GM13976 (cell line): ENCODE results near the gene PIP4K2A.

Experiments used
- DNase-seq: peaks from one replicate; pipeline ENCODE4 v3.0.0; 2012; ENCODE audit warnings: low spot score
- in situ Hi-C: fragments of 300-500 bp; cut with MboI; formaldehyde crosslinking; loops from one replicate; pipeline ENCODE4 v1.12.0; 2022; ENCODE audit warnings: low sequenced_read_pairs, mixed read lengths, inconsistent platforms; ENCODE audit not compliant: unreplicated experiment
- TF ChIP-seq, protein P1 (sequence below): IDR thresholded peaks from 2 replicates; pipeline ENCODE4 v1.5.1; 2012; ENCODE audit warnings: borderline replicate concordance, mild to moderate bottlenecking; ENCODE audit not compliant: insufficient read depth; ENCODE audit errors: extremely low read depth, missing control alignments, control extremely low read depth

The PIP4K2A gene

DNA sequence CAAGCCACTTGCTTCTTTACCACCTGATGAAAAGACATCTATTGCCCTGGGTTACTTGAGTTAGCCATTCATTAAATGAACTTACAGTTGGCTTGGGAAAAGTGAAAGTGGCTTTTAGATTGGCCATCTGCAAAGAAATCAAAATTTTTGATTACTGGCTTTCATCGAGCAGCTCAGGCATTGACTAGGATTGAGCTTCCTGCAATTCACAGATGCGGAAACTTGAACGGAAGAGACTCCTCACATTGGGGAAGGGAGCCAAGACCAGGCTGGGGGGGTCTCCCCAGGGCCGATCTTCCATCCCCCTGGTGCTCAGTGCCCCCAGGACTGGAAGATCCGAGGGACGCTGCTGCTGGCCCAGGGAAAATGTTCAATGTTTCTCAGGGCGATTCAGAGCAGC lies 145.4 kb downstream of the PIP4K2A start:
- no peak for DNase-seq
- in situ Hi-C loops, result loop anchor here (25.0 kb wide), 1 partner anchor 582 kb away; no protein-coding TSS in a partner anchor
- TF ChIP-seq, protein P1, sequence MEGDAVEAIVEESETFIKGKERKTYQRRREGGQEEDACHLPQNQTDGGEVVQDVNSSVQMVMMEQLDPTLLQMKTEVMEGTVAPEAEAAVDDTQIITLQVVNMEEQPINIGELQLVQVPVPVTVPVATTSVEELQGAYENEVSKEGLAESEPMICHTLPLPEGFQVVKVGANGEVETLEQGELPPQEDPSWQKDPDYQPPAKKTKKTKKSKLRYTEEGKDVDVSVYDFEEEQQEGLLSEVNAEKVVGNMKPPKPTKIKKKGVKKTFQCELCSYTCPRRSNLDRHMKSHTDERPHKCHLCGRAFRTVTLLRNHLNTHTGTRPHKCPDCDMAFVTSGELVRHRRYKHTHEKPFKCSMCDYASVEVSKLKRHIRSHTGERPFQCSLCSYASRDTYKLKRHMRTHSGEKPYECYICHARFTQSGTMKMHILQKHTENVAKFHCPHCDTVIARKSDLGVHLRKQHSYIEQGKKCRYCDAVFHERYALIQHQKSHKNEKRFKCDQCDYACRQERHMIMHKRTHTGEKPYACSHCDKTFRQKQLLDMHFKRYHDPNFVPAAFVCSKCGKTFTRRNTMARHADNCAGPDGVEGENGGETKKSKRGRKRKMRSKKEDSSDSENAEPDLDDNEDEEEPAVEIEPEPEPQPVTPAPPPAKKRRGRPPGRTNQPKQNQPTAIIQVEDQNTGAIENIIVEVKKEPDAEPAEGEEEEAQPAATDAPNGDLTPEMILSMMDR, result no peak

DNA sequence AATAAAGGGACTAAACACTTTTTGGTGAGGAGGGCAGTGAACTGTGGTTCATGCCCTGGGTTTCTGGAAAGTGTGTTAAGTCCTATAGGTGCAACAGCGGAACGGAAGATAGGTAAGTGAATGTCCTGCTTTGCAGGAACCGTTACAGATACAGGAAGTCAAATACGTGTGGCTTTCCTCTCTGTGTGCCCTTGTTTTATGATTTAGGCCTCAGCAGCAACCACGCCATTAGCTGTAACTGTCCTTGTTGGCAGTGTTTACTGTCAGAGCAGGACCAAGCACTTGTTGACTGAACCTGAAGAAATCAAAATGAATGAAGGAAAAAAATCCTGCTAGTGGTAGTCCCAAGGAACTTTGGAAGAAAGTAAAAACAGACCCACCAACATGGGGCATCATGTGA lies 150.3 kb downstream of the PIP4K2A start:
- in situ Hi-C loops, result loop anchor here (25.0 kb wide), 1 partner anchor 577 kb away; no protein-coding TSS in a partner anchor

DNA sequence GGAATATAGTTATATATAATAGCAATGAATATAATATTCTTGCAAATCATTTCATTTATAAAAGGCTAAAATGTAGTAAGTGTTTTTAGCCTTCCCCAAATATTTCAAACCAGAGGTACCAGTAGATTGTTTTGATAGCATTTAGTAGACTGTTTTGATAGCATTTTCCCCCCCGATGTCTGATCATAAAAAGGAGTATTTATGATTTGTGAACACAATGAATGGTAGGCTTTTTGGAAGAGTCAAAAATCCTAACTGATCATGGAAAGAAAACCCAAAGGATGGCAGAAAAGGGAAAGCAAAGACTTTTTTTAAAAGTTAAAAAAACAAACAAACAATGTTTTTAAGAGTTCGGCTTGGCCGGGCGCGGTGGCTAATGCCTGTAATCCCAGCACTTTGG lies 152.5 kb downstream of the PIP4K2A start:
- no peak for DNase-seq
- in situ Hi-C loops, result loop anchor here (25.0 kb wide), 1 partner anchor 575 kb away; no protein-coding TSS in a partner anchor
- TF ChIP-seq, protein P1, result no peak

More for the DNA sequence above, 150.3 kb downstream of the PIP4K2A start:
- TF ChIP-seq, protein P1, result no peak
- no peak for DNase-seq

DNA sequence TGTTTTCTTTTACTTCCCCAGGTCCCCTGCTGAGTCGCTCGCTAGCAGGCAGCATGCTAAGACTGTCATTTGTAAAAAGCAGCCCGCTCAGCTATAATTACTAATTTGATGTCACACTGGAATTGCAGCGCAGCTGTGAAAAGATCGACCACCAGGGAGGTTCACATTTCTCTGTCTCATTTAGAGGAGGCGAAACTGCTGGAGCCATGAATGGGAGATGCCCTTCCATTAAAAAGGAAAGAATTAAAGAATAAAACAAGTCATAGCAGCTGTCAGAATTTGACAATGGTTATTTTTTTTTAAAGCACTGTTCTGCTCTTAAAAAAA lies 153.5 kb downstream of the PIP4K2A start:
- in situ Hi-C loops, result loop anchor here (25.0 kb wide), 1 partner anchor 574 kb away; no protein-coding TSS in a partner anchor
- DNase-seq, result no peak
- TF ChIP-seq, protein P1, result no peak

DNA sequence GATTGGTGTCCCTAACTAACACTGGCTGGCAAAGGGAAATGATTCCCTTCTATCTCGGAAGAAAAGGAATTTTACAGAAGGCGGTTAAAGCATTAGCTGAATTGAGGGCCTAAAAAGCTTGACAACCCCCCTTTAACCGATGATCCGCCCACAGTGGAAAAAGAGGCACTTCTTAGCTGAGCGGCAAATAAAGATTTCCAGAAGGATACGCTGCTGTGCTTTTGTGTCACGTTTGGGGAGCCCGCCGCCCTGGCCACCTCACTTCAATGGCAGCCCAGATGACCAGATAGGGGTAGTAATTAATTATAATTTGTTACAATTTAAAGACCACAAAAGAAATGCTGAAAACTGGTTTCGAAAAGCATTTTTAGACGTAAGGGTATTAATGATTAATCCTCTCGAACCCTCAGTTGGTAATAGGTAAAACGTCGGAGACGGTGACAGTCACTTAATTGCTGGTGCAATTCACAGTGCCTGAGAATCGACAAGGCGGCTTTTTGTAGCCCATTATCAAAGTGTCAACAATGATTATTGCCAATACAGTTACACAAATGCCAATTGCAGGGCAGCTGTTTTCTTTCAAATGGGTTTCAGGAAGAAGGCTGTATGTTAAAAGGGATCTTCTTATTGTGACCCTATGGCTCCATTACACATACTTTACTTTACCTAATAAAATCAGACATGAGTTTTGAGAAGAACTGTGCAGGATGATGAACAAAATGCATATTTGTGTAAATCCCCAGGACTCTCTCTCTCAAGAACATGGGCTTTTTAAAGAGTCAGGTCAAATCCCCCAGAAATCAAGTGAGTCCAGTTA lies 154.1 kb downstream of the PIP4K2A start:
- DNase-seq, result no peak
- TF ChIP-seq, protein P1, result no peak
- in situ Hi-C loops, result loop anchor here (25.0 kb wide), 1 partner anchor 573 kb away; no protein-coding TSS in a partner anchor

DNA sequence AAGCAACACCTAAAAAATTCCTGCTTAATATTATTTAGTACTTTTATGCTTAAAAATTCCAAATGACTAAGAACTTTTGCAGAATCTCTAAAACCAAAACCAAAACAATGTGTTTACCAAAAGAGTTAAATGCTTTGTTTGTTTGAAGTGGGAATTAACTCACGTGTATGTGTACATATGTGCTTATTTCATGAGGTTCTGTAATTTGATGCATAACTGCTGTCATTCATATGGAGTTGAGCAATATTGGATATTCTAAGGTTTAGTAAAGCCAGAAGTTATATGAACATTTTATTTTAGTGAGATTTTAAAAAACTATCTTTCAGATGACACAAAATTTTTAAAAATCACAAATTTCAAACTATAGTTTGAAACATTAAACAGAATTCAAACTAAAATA lies 157.1 kb downstream of the PIP4K2A start:
- in situ Hi-C loops, result loop anchor here (25.0 kb wide), 1 partner anchor 570 kb away; no protein-coding TSS in a partner anchor
- no peak for DNase-seq
- TF ChIP-seq, protein P1, result no peak
